K562 (cell line): ENCODE data around the gene EFNA5. TPM values are rescaled to one million over a fixed set of nuclear protein-coding genes. Genes with fewer than 3 reads are reported as not detected.

Source experiments
- ATAC-seq: fragments of 200-7000 bp; cut with Tn5 transposase; 3 replicates; pipeline ENCODE4 v1.9.1; 2020; ENCODE audit warnings: moderate library complexity
- BruUV-seq: library from RNA; stranded (reverse); fragments of 400-500 nt; replicated peaks from 2 replicates; lab custom pipeline; 2021; lab: Mats Ljungman, UMichigan
- CTCF ChIA-PET: fragments of 300-600 bp; formaldehyde crosslinking; extraction: SDS; loops from one replicate; lab custom pipeline; 2021; ENCODE audit warnings: low intra/inter-chr PET ratio; lab: Yijun Ruan, JAX
- POLR2A ChIA-PET: fragments of 300-600, 350-650 bp; sonication (Branson Sonifier 250); formaldehyde crosslinking; extraction: SDS; loops from one replicate; lab custom pipeline; 2021; ENCODE audit warnings: antibody characterized with exemption, inconsistent platforms; lab: Yijun Ruan, JAX
- DNase-seq, 4 experiments: peaks; one replicate each; pipeline versions ENCODE4 v3.0.0 to v3.0.0-alpha.2; 2011 to 2018; ENCODE audit warnings: low spot score in 3 of 4, mixed read lengths in 3 of 4; ENCODE audit errors: extremely low read depth in 1 of 4
- FAIRE-seq: peaks from 2 replicates; lab custom pipeline; 2011; peaks lifted over from hg19 to GRCh38; lab: Jason Lieb, UNC
- H2AFZ ChIP-seq: 2 replicates; pipeline ENCODE4 v1.6.0; 2011; ENCODE audit warnings: low read depth, low read length, control low read depth, inconsistent platforms
- H3K27ac ChIP-seq: fragments of 200-600 bp; 3 replicates; pipeline ENCODE4 v1.8.0; 2011; ENCODE audit warnings: low read depth, mild to moderate bottlenecking, control low read depth, inconsistent platforms, low read length, moderate library complexity, mixed read lengths; ENCODE audit errors: extremely low read depth
- H3K27me3 ChIP-seq, 2 experiments: fragments of 300-600 bp in 1 of 2; 2 replicates in 1 of 2; 3 replicates in 1 of 2; pipeline versions ENCODE4 v1.6.0 to v1.8.0; 2011; ENCODE audit warnings: inconsistent platforms in 2 of 2, low read length in 2 of 2, mild to moderate bottlenecking in 1 of 2, mixed read lengths in 1 of 2, moderate library complexity in 1 of 2; ENCODE audit not compliant: control insufficient read depth in 2 of 2, insufficient read depth in 2 of 2
- H3K36me3 ChIP-seq: fragments of 300-600 bp; 3 replicates; pipeline ENCODE4 v1.8.0; 2011; ENCODE audit warnings: mild to moderate bottlenecking, low read length, inconsistent platforms; ENCODE audit not compliant: control insufficient read depth, insufficient read depth
- H3K4me1 ChIP-seq, 2 experiments: fragments of 200-600 bp in 1 of 2; replicated peaks in 1 of 2; 2 replicates in 1 of 2; 3 replicates in 1 of 2; pipeline versions ENCODE4 v1.5.1 to v1.8.0; 2011; ENCODE audit warnings: inconsistent platforms in 2 of 2, low read length in 2 of 2, mild to moderate bottlenecking in 1 of 2, mixed read lengths in 1 of 2, moderate library complexity in 1 of 2; ENCODE audit not compliant: control insufficient read depth in 2 of 2, insufficient read depth in 2 of 2
- H3K4me2 ChIP-seq: 2 replicates; pipeline ENCODE4 v1.6.1; 2011; ENCODE audit warnings: low read length, control low read depth, inconsistent platforms, mixed read lengths; ENCODE audit not compliant: insufficient read depth
- H3K4me3 ChIP-seq: fragments of 200-600 bp; sonication (generic), shearing (Covaris generic); 2 replicates; pipeline ENCODE4 v1.5.1; 2016; ENCODE audit warnings: control low read depth, inconsistent platforms
- H3K79me2 ChIP-seq: fragments of 200-600 bp; 3 replicates; pipeline ENCODE4 v1.8.0; 2011; ENCODE audit warnings: low read length, inconsistent platforms; ENCODE audit not compliant: control insufficient read depth, insufficient read depth
- H3K9ac ChIP-seq, 2 experiments: 2 replicates each; pipeline versions ENCODE4 v1.6.0 to v1.6.1; 2011; ENCODE audit warnings: low read depth in 2 of 2, low read length in 2 of 2, control low read depth in 1 of 2, inconsistent platforms in 1 of 2, mild to moderate bottlenecking in 1 of 2, mixed read lengths in 1 of 2; ENCODE audit not compliant: insufficient read depth in 1 of 2
- H3K9me1 ChIP-seq: one replicate; pipeline ENCODE4 v1.6.0; 2011; ENCODE audit warnings: inconsistent platforms, mild to moderate bottlenecking, low read length, moderate library complexity; ENCODE audit not compliant: control insufficient read depth, insufficient read depth
- H3K9me3 ChIP-seq: replicated peaks from 2 replicates; pipeline ENCODE4 v1.5.1; 2011; ENCODE audit warnings: low read depth, low read length, inconsistent platforms; ENCODE audit not compliant: control insufficient read depth, insufficient read depth
- H4K20me1 ChIP-seq: replicated peaks from 2 replicates; pipeline ENCODE4 v1.6.1; 2011; ENCODE audit warnings: low read length, inconsistent platforms, mixed read lengths; ENCODE audit not compliant: control insufficient read depth, insufficient read depth
- CBFA2T3 ChIP-seq: fragments of 450-650 bp; IDR thresholded peaks from 2 replicates; pipeline ENCODE4 v1.6.1; 2017
- HMGN3 ChIP-seq: IDR thresholded peaks from 2 replicates; pipeline ENCODE4 v1.6.1; 2011; ENCODE audit warnings: borderline replicate concordance, low read depth, mild to moderate bottlenecking, mixed read lengths, low read length; ENCODE audit not compliant: insufficient read length; ENCODE audit errors: extremely low read depth
- MAFF ChIP-seq: IDR thresholded peaks from 2 replicates; pipeline ENCODE4 v1.6.1; 2012; ENCODE audit warnings: low read length, improper control_type of control experiment
- MAFG ChIP-seq: fragments of 450-650 bp; conservative IDR thresholded peaks from 2 replicates; pipeline ENCODE4 v1.6.1; 2016; ENCODE audit warnings: missing genetic modification characterization, missing compliant biosample characterization
- MAFK ChIP-seq: IDR thresholded peaks from 2 replicates; pipeline ENCODE4 v1.6.1; 2011; ENCODE audit warnings: low read length, improper control_type of control experiment
- SP1 ChIP-seq: sonication (generic); formaldehyde crosslinking; IDR thresholded peaks from 2 replicates; pipeline ENCODE4 v1.8.1; 2022; ENCODE audit warnings: mild to moderate bottlenecking, missing genetic modification reagents
- TRIM28 ChIP-seq: fragments of 450-650 bp; IDR thresholded peaks from 2 replicates; pipeline ENCODE4 v1.6.1; 2017
- ZBED1 ChIP-seq: IDR thresholded peaks from 2 replicates; pipeline ENCODE4 v1.6.1; 2014
- ZNF134 ChIP-seq: fragments of 250-450 bp; sonication (Bioruptor Pico); conservative IDR thresholded peaks from 2 replicates; pipeline ENCODE4 v1.4.0; 2020
- ZNF316 ChIP-seq: fragments of 450-650 bp; IDR thresholded peaks from 2 replicates; pipeline ENCODE4 v1.6.1; 2016
- WGBS: fragments of 100-300 bp; shearing (Covaris generic); methylation state at CpG from one replicate; pipeline ENCODE4 v1.1.6; 2016; ENCODE audit warnings: low coverage, mixed read lengths; ENCODE audit not compliant: insufficient coverage; ENCODE audit errors: missing lambda C conversion rate; 5-methylcytosine and 5-hydroxymethylcytosine counted together
- in situ Hi-C: fragments of 300-500 bp; cut with MboI; formaldehyde crosslinking; loops from 4 replicates; pipeline ENCODE4 v1.15.0; 2018; ENCODE audit warnings: inconsistent platforms, mixed read lengths
- intact Hi-C: fragments of 100-400 bp; cut with micrococcal nuclease; formaldehyde crosslinking; loops from 2 replicates; pipeline ENCODE4 v1.14.2; 2022
- polyA plus RNA-seq, 8 experiments: library from polyadenylated mRNA; depleted of rRNA in 4 of 8; stranded (reverse) in 5 of 8; unstranded in 3 of 8; fragments of >200 nt; fragmentation: Nextera tagmentation in 2 of 8; fragmentation: Illumina TruSeq in 1 of 8; extraction: Ambion mirVana in 2 of 8; extraction: Trizol in 1 of 8; gene quantifications; 2 replicates each; pipeline versions ENCODE4 v1.2.1 to v1.2.3, GENCODE V29; 2011 to 2014; ENCODE audit warnings: inconsistent platforms in 1 of 8, missing spikeins in 1 of 8
- total RNA-seq, 7 experiments: library from RNA; depleted of rRNA in 6 of 7; stranded (reverse); fragments of >200 nt in 6 of 7; fragmentation: Illumina TruSeq in 2 of 7; extraction: Trizol in 2 of 7; gene quantifications; 2 replicates each; pipeline versions ENCODE4 v1.2.1 to v1.2.3, GENCODE V29; 2011 to 2021; ENCODE audit warnings: low replicate concordance in 1 of 7
- TF ChIP-seq, protein P1 (sequence below): fragments of 450-650 bp; IDR thresholded peaks from 2 replicates; pipeline ENCODE4 v1.6.1; 2016; ENCODE audit warnings: antibody characterized with exemption
- TF ChIP-seq, protein P2 (sequence below): fragments of 450-650 bp; IDR thresholded peaks from 2 replicates; pipeline ENCODE4 v1.6.1; 2017; ENCODE audit warnings: antibody characterized with exemption, mild to moderate bottlenecking

The EFNA5 gene
- total and polyA plus RNA-seq, 9 of the 15 experiments (the other 6 are each of a cell fraction or from before 2014, with no cell fraction given), result 0.20 TPM; not detected in 8

DNA sequence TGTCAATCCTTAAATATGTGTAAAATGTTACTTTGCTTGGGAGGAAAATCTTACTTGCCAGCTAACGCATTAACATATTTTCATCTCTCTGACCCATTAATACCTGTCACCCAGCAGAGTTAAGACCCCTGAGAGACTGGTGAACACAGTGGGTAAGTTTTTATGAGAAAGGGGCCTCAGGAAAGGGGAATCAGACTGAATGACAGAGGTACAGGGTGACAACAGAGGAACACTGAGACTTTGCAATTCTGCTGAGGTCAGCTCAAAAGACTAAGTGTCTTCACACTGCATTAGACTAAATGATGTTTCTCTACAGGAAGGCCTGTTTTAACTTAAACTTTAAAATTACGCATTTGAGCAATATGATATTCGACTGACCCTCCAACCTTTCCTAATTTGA lies 223.8 kb downstream of the EFNA5 start:
- ChIA-PET POLR2A (no interaction called here), CTCF (no interaction called here)
- Histone ChIP-seq H3K36me3 (no peaks in the 10 kb centered on the region), H3K27me3 (no peaks in the 10 kb centered on the region), H2AFZ (no peak overlapping the region), H3K9me3 (no peaks in the 10 kb centered on the region), H3K27ac (no peak overlapping the region), H3K9me1 (no peaks in the 10 kb centered on the region), H3K4me2 (no peak overlapping the region), H3K9ac (no peak overlapping the region), H3K4me1 (no peaks in the 10 kb centered on the region), H3K79me2 (no peaks in the 10 kb centered on the region), H3K4me3 (no peak overlapping the region), H4K20me1 (no peaks in the 10 kb centered on the region)
- 3% methylated on average over 3 of the region's 3 CpGs for WGBS
- FAIRE-seq (no peak), ATAC-seq (no peak), DNase-seq (no peak)
- TF ChIP-seq CBFA2T3 (no peak), TRIM28 (no peak), MAFG (tag) (peak; percentile 55; the same call in 1 of the 2 replicates), SP1 (CRISPR knock-in tag) (no peak), HMGN3 (no peak), ZBED1 (no peak), ZNF316 (peak; percentile 45; the same call in 1 of the 2 replicates), MAFF (peak; percentile 65; the same call in 1 of the 2 replicates), ZNF134 (no peak), MAFK (peak; percentile 80)
- TF ChIP-seq, protein P1, sequence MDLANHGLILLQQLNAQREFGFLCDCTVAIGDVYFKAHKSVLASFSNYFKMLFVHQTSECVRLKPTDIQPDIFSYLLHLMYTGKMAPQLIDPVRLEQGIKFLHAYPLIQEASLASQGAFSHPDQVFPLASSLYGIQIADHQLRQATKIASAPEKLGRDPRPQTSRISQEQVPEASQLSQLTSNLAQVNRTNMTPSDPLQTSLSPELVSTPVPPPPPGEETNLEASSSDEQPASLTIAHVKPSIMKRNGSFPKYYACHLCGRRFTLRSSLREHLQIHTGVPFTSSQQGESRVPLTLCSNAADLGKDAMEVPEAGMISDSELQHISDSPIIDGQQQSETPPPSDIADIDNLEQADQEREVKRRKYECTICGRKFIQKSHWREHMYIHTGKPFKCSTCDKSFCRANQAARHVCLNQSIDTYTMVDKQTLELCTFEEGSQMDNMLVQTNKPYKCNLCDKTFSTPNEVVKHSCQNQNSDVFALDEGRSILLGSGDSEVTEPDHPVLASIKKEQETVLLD, result no peak
- TF ChIP-seq, protein P2, sequence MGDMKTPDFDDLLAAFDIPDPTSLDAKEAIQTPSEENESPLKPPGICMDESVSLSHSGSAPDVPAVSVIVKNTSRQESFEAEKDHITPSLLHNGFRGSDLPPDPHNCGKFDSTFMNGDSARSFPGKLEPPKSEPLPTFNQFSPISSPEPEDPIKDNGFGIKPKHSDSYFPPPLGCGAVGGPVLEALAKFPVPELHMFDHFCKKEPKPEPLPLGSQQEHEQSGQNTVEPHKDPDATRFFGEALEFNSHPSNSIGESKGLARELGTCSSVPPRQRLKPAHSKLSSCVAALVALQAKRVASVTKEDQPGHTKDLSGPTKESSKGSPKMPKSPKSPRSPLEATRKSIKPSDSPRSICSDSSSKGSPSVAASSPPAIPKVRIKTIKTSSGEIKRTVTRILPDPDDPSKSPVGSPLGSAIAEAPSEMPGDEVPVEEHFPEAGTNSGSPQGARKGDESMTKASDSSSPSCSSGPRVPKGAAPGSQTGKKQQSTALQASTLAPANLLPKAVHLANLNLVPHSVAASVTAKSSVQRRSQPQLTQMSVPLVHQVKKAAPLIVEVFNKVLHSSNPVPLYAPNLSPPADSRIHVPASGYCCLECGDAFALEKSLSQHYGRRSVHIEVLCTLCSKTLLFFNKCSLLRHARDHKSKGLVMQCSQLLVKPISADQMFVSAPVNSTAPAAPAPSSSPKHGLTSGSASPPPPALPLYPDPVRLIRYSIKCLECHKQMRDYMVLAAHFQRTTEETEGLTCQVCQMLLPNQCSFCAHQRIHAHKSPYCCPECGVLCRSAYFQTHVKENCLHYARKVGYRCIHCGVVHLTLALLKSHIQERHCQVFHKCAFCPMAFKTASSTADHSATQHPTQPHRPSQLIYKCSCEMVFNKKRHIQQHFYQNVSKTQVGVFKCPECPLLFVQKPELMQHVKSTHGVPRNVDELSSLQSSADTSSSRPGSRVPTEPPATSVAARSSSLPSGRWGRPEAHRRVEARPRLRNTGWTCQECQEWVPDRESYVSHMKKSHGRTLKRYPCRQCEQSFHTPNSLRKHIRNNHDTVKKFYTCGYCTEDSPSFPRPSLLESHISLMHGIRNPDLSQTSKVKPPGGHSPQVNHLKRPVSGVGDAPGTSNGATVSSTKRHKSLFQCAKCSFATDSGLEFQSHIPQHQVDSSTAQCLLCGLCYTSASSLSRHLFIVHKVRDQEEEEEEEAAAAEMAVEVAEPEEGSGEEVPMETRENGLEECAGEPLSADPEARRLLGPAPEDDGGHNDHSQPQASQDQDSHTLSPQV, result no peak
- intact Hi-C loops (no loop called here), in situ Hi-C loops (no loop called here)
- BruUV-seq, result no TSS peak
